SU-DHL-6 (cell line): ENCODE measurements around the gene EEF1A2.

Source experiments
- H2AFZ ChIP-seq: fragments of 200-600 bp; sonication (generic); 2 replicates; pipeline ENCODE4 v1.6.1; 2014; ENCODE audit warnings: low read depth, mild to moderate bottlenecking, moderate library complexity, mixed read lengths, antibody characterized with exemption, low read length; ENCODE audit not compliant: severe bottlenecking
- H3F3A ChIP-seq: fragments of 200-600 bp; shearing (Covaris generic); 2 replicates; pipeline ENCODE4 v1.6.0; 2016; ENCODE audit warnings: antibody characterized with exemption, mild to moderate bottlenecking; ENCODE audit not compliant: insufficient read depth
- H3K27ac ChIP-seq: fragments of 200-600 bp; sonication (generic); 2 replicates; pipeline ENCODE4 v1.5.1; 2016; ENCODE audit warnings: low read depth, mild to moderate bottlenecking, low read length, moderate library complexity, mixed read lengths
- H3K27me3 ChIP-seq: fragments of 200-600 bp; sonication (generic), shearing (Covaris generic); 2 replicates; pipeline ENCODE4 v1.6.0; 2014; ENCODE audit warnings: mild to moderate bottlenecking, low read length
- H3K36me3 ChIP-seq: fragments of 200-600 bp; sonication (generic); 2 replicates; pipeline ENCODE4 v1.6.1; 2014; ENCODE audit warnings: mild to moderate bottlenecking, low read length, mixed read lengths
- H3K4me2 ChIP-seq: fragments of 300-600, 200-600 bp; shearing (Covaris generic), sonication (generic); 2 replicates; pipeline ENCODE4 v1.6.0; 2014; ENCODE audit warnings: low read length, low read depth, mild to moderate bottlenecking; ENCODE audit not compliant: poor library complexity, severe bottlenecking
- H3K4me3 ChIP-seq: fragments of 200-600 bp; sonication (generic); 2 replicates; pipeline ENCODE4 v1.5.1; 2014; ENCODE audit warnings: antibody characterized with exemption, low read length, mild to moderate bottlenecking, mixed read lengths; ENCODE audit not compliant: insufficient read depth, poor library complexity, severe bottlenecking
- H3K79me2 ChIP-seq: fragments of 200-600 bp; sonication (generic); 2 replicates; pipeline ENCODE4 v1.6.1; 2014; ENCODE audit warnings: mild to moderate bottlenecking, low read length, moderate library complexity; ENCODE audit not compliant: insufficient read depth
- H3K9ac ChIP-seq: fragments of 200-600 bp; sonication (generic); 2 replicates; pipeline ENCODE4 v1.7.0; 2014; ENCODE audit warnings: mild to moderate bottlenecking, low read length
- H3K9me2 ChIP-seq: fragments of 200-600 bp; sonication (generic); replicated peaks from 2 replicates; pipeline ENCODE4 v1.6.1; 2014; ENCODE audit warnings: low read length; ENCODE audit not compliant: insufficient read depth
- H3K9me3 ChIP-seq: fragments of 200-600 bp; sonication (generic); 2 replicates; pipeline ENCODE4 v1.6.1; 2014; ENCODE audit warnings: low read length, mixed read lengths; ENCODE audit not compliant: insufficient read depth
- H4K20me1 ChIP-seq: fragments of 200-600 bp; sonication (generic); 2 replicates; pipeline ENCODE4 v1.6.1; 2014; ENCODE audit warnings: low read depth, mild to moderate bottlenecking, antibody characterized with exemption, low read length, moderate library complexity, mixed read lengths
- EZH2phosphoT487 ChIP-seq: fragments of 200-600 bp; sonication (generic), shearing (Covaris generic); conservative IDR thresholded peaks from 2 replicates; pipeline ENCODE4 v1.6.1; 2018; ENCODE audit warnings: mild to moderate bottlenecking, antibody characterized with exemption, low read length, moderate library complexity, mixed read lengths
- TF ChIP-seq, protein P1 (sequence below): fragments of 200-600 bp; sonication (generic); IDR thresholded peaks from one replicate; pipeline ENCODE4 v1.5.1; 2017; ENCODE audit warnings: antibody characterized with exemption, mild to moderate bottlenecking, low read length, moderate library complexity; ENCODE audit not compliant: insufficient read depth, poor library complexity, severe bottlenecking

EEF1A2 gene

DNA sequence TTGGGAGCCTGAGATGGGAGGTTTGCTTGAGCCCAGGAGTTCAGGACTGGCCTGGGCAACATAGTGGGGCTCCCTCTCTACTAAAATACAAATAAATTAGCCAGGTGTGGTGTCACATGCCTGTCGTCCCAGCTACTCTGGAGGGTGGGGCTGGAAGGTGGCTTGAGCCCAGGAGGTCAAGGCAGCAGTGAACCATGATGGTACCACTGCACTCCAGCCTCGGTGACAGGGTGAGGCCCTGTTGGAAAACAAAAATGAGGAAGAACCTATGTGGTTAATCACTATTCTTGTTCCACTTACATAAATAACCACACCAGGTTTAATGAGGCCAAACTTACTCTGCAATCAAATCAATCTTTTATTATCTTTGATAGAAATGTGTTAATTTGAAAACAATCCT, 27.1 kb upstream of the EEF1A2 start:
- no peaks in the 10 kb centered on the region for H4K20me1 ChIP-seq
- no peaks in the 10 kb centered on the region for H3K9me3 ChIP-seq
- H3K9me2 ChIP-seq, result no peaks in the 10 kb centered on the region
- TF ChIP-seq EZH2phosphoT487, result no peak
- TF ChIP-seq, protein P1, sequence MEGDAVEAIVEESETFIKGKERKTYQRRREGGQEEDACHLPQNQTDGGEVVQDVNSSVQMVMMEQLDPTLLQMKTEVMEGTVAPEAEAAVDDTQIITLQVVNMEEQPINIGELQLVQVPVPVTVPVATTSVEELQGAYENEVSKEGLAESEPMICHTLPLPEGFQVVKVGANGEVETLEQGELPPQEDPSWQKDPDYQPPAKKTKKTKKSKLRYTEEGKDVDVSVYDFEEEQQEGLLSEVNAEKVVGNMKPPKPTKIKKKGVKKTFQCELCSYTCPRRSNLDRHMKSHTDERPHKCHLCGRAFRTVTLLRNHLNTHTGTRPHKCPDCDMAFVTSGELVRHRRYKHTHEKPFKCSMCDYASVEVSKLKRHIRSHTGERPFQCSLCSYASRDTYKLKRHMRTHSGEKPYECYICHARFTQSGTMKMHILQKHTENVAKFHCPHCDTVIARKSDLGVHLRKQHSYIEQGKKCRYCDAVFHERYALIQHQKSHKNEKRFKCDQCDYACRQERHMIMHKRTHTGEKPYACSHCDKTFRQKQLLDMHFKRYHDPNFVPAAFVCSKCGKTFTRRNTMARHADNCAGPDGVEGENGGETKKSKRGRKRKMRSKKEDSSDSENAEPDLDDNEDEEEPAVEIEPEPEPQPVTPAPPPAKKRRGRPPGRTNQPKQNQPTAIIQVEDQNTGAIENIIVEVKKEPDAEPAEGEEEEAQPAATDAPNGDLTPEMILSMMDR, result no peak
- no peak overlapping the region for H3K4me3 ChIP-seq
- H3K9ac ChIP-seq, result no peak overlapping the region
- 0 out of 2 replicates have a peak, but pooled peaks cover 3% of the 10 kb centered on the region for H3F3A ChIP-seq
- H3K79me2 ChIP-seq, result no peaks in the 10 kb centered on the region
- peaks cover 3% of the 10 kb centered on the region; the same call in 1 of the 2 replicates for H3K36me3 ChIP-seq
- H3K4me2 ChIP-seq, result no peak overlapping the region
- H3K27me3 ChIP-seq, result no peaks in the 10 kb centered on the region
- H2AFZ ChIP-seq, result no peak overlapping the region
- H3K27ac ChIP-seq, result no peak overlapping the region

DNA sequence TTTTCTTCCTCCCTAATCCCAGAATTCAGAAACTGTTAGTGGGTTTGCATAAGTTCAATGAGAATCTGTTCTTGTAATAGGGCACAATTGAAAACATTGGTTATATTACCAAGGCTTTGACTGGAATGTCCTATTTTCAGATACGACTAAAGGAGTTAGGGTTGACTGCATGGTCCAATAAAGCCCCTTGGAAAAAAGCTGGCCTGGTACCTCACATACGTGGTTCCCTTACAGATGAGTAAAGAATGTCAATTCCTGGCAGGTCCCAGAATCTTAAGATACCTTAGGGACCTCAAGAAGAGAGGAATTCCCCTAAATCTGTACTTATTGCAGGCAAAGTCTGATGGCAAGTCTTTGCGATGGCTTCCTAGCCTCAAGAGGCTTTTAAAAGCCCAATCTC, 26.3 kb upstream of the EEF1A2 start:
- no peaks in the 10 kb centered on the region for H3K27me3 ChIP-seq
- peaks cover 3% of the 10 kb centered on the region; the same call in 1 of the 2 replicates for H3K36me3 ChIP-seq
- H3K4me3 ChIP-seq, result no peak overlapping the region
- H3K9me2 ChIP-seq, result no peaks in the 10 kb centered on the region
- no peaks in the 10 kb centered on the region for H3K9me3 ChIP-seq
- no peaks in the 10 kb centered on the region for H3K79me2 ChIP-seq
- TF ChIP-seq EZH2phosphoT487, result no peak
- TF ChIP-seq, protein P1, result no peak
- H2AFZ ChIP-seq, result no peak overlapping the region
- H3F3A ChIP-seq, result 0 out of 2 replicates have a peak, but pooled peaks cover 3% of the 10 kb centered on the region
- H3K9ac ChIP-seq, result no peak overlapping the region
- no peaks in the 10 kb centered on the region for H4K20me1 ChIP-seq
- no peak overlapping the region for H3K27ac ChIP-seq
- H3K4me2 ChIP-seq, result no peak overlapping the region

DNA sequence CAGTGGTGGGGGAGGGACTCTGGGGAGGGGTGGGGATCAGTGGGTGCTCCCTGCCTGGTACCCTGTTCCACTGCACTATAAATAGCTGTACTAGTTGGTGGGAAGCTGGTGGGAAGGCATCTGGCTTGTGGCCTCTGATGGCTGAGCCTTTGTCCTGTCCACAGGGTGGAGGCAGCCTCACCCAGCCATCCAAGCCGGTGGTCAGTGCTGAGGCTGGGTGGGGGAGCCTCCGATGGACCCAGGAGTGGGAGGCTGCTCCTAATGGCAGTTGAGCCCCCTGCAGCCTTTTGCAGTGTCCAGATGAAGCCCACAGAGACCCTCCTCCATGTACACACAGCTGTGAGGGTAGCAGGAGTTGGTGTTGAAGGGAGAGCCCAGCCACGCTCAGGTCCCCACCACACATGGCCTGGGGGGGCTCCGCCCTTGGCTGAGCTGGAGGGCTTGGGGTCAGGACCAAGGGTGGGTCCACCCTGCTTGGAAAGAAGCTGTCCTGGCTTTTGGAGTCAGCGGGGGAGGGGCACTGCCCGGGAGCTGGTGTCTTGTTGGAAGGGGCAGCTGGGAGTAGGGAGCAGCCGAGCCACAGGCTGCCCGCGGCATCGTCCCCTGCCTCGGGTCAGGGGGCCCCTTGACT, 24.2 kb upstream of the EEF1A2 start:
- Histone ChIP-seq H3K9me2 (no peaks in the 10 kb centered on the region), H4K20me1 (no peaks in the 10 kb centered on the region), H3K27ac (no peak overlapping the region), H3K79me2 (no peaks in the 10 kb centered on the region), H3K27me3 (no peaks in the 10 kb centered on the region), H3K4me3 (no peak overlapping the region), H3K9me3 (no peaks in the 10 kb centered on the region), H3F3A (0 out of 2 replicates have a peak, but pooled peaks cover 3% of the 10 kb centered on the region), H3K36me3 (peaks cover 3% of the 10 kb centered on the region; the same call in 1 of the 2 replicates), H3K9ac (no peak overlapping the region), H3K4me2 (no peak overlapping the region), H2AFZ (no peak overlapping the region)
- TF ChIP-seq, protein P1, result no peak
- no peak for TF ChIP-seq EZH2phosphoT487
